Upper lobe of left lung (tissue), 4 donors: ENCODE results near the gene PLSCR2.
"Not testable (repeated sequence)": the region's sequence is repeated elsewhere in the genome, so short reads cannot be mapped to it uniquely, and the experiment has no call there.

Experiments used
- CTCF ChIP-seq, 6 experiments: fragments of 450-650 bp in 4 of 6; fragments of 200-600 bp in 2 of 6; sonication (generic) in 2 of 6; IDR thresholded peaks; one replicate each; pipeline ENCODE4 v1.5.1; 2016 to 2019; ENCODE audit warnings: antibody characterized with exemption in 6 of 6
- EP300 ChIP-seq, 4 donors: sonication (generic); formaldehyde crosslinking; IDR thresholded peaks; one replicate each; pipeline ENCODE4 v1.5.1; 2017; ENCODE audit warnings: antibody characterized with exemption in 4 of 4, control low read depth in 2 of 4
- POLR2A ChIP-seq, 4 donors: fragments of 450-650 bp; IDR thresholded peaks; one replicate each; pipeline ENCODE4 v1.5.1; 2016 to 2017; ENCODE audit warnings: antibody characterized with exemption in 4 of 4, mild to moderate bottlenecking in 2 of 4

- not testable (repeated sequence) for TF ChIP-seq CTCF, POLR2A, EP300 (IDR thresholded peaks at IDR 0.05)
These were observed 56.6 kb downstream of the PLSCR2 start for GRCh38 chr3:146412711-146413110.
